Fibroblast of villous mesenchyme (primary cell): Measurements from ENCODE around the gene ACOT11. TPM values are rescaled to one million over a fixed set of nuclear protein-coding genes. Genes with fewer than 3 reads are reported as not detected.
"Not testable (repeated sequence)": the region's sequence is repeated elsewhere in the genome, so short reads cannot be mapped to it uniquely, and the experiment has no call there.

Experiments used
- DNase-seq: peaks from one replicate; pipeline ENCODE4 v3.0.0-alpha.2; 2010; ENCODE audit warnings: low read depth
- H3K4me3 ChIP-seq: 2 replicates; pipeline ENCODE4 v1.5.1; 2011; ENCODE audit warnings: low read depth, mild to moderate bottlenecking, low read length
- total RNA-seq: library from RNA; depleted of rRNA; stranded (reverse); fragments of >200 nt; gene quantifications from 2 replicates; pipeline ENCODE4 v1.2.3, GENCODE V29; 2012
- TF ChIP-seq, protein P1 (sequence below): IDR thresholded peaks from 2 replicates; pipeline ENCODE4 v1.5.1; 2012; ENCODE audit warnings: low read depth, mild to moderate bottlenecking, low read length; ENCODE audit not compliant: insufficient read depth

The ACOT11 gene
- total RNA-seq, 1 donor = 2.2 TPM

DNA sequence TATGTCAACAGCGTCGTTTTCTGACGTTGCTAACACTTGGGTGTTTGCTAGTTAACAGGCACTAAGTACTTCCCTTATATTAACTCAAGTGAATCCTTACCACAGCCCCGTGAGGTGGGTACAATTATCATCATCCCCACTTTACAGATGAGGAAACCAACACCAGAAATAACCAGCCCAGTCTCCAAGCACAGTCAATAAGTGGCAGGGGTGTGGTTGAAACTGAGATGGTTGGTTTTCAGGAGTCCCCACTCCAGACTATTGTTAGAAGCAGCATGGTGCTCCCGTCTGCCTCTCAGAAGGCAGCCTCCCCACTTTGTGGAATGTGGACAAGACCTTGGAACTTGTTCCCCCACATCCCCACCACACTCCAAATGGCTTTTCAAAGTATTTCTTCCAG, 45.7 kb upstream of the ACOT11 start:
- DNase-seq = no peak
- TF ChIP-seq, protein P1, sequence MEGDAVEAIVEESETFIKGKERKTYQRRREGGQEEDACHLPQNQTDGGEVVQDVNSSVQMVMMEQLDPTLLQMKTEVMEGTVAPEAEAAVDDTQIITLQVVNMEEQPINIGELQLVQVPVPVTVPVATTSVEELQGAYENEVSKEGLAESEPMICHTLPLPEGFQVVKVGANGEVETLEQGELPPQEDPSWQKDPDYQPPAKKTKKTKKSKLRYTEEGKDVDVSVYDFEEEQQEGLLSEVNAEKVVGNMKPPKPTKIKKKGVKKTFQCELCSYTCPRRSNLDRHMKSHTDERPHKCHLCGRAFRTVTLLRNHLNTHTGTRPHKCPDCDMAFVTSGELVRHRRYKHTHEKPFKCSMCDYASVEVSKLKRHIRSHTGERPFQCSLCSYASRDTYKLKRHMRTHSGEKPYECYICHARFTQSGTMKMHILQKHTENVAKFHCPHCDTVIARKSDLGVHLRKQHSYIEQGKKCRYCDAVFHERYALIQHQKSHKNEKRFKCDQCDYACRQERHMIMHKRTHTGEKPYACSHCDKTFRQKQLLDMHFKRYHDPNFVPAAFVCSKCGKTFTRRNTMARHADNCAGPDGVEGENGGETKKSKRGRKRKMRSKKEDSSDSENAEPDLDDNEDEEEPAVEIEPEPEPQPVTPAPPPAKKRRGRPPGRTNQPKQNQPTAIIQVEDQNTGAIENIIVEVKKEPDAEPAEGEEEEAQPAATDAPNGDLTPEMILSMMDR = no peak
- H3K4me3 ChIP-seq = no peak overlapping the region

DNA sequence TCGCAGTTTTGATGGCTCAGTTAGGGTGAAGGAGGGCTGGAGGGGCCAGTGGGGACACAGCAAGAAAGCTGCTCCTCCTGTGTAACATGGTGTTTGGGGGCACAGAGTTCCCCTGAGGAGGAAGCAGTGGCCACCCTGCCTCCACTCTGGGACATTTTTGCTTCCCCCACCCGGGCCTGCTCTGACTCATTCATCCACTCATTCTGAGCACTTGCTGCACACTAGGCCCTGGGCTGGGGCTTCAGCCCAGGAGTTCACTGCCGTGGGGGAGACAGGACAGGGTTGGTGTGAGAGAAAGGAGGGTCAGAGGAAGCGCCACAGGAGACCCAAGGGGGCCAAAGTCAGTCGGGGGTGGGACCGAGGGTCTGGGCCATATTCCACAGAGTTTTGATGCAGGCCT, 41.4 kb upstream of the ACOT11 start:
- no peak overlapping the region for H3K4me3 ChIP-seq
- TF ChIP-seq, protein P1 = no peak
- no peak for DNase-seq

DNA sequence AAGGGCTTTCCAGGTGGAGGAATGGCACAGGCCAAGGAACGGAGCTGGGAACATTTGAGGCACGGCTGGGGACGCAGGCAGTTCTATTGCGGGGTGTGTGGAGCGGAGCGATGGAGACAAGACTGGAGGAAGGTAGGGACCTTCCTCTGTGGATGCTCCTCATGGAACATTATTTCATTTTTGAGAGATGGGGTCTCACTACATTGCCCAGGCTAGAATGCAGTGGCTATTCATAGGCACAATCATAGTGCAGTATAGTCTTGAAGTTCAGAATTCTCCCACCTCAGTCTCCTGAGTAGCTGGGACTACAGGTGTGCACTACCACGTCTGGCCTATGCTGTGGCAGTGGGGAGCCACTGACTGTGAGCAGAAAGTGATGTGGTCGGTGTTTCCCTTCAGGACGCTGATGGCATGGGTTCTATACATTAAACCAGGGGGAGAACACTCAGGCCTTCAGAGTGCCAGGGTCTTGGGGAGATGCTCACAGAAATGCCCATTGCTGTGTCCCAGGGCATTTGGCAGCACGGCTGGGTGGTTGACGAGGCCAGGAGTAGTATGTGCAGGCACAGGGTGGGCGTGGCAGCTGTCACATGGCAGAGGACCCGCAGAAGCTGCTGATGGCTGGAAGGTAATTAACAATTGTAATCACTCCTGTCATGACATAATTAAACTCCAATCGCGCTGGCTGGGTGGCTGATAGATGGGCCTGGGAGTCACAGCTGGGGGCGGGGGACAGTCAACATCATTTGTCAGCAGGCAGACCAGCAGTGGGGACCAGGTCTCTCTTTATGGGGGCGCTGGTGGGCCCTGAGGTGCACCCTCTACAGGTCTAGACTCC, 40.8 kb upstream of the ACOT11 start:
- DNase-seq = no peak
- H3K4me3 ChIP-seq = no peak overlapping the region
- TF ChIP-seq, protein P1 = no peak

DNA sequence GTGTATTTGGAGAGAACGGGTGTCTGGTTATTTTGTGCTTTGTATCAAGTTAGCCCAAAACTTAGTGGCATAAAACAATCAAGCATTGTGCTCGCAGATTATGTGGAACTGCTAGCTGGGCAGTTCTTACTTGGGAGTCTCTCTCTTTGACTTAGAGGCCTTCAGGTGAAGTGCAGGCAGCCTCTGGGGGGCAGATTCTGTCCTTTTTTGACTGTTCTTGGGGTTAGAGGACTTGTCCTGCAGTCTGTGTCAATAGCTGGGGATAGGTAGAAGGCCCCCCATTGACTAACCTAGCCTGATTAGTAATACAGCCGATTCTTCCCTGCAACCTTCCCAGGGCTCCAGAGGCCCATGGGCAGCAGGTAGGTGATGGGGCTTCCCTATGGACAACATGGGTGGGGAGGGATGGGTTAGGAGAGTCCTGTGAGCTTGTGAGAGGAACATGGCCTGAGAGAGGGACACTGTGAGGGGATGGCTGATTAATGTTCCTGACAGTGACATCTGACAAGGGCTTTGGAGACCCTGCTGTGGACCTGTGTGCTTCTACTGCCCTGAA, 37.2 kb upstream of the ACOT11 start:
- TF ChIP-seq, protein P1 = no peak
- no peak for DNase-seq
- H3K4me3 ChIP-seq = no peak overlapping the region

DNA sequence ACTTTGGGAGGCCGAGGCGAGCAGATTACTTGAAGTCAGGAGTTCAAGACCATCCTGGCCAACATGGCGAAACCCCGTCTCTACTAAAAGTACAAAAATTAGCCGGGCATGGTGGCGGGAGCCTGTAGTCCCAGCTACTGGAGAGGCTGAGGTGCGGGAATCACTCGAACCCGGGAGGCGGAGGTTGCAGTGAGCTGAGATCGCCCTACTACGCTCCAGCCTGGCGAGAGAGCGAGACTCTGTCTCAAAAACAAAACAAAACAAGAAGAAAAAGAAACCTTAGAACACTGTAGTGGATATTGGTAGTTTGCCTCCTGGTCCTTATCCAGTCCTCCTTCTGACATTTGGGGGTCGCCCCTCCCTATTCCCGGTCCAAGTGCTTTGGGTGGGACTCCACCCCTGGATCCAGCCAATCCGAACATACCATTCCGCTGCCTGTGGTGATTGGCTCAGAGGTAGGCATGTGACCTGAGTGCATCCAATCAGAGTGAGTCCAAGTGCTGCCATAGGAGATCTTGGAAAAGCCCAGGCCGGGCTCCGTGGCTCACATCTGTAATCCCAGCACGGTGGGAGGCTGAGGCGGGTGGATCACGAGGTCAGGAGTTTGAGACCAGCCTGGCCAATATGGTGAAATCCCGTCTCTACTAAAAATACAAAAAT, 34.0 kb upstream of the ACOT11 start:
- not testable (repeated sequence) for DNase-seq, H3K4me3 ChIP-seq

DNA sequence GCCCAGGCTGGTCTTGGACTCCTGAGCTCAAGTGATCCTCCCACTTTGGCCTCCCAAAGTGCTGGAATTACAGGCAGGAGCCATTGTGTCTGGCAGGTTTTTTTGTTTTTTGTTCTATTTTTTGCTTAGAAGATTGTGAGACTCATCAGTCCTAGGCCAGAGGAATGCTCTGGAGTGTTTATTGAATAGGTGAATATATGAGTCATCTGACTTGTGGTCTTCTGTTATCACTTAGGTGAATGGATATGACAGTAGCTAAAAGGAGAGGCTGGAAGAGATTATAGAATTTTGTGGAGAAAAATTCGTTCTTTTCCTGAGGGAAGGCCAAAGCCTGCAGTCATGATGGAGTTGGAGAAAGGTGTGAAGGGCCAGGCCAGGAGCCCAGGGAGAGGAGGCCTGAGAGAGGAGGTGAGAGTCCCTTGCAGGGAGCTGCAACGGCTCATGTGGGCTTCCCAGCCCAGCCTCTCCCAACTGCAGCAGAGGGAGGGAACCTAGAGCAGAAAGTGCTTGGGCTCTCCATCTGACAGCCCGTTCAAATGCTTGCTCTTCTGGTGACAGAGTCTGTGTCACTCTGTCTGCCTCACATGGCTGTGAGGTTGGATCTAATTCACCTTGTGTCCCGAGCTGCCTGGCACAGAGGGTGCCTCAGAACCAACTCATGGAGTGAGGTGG, 31.6 kb upstream of the ACOT11 start:
- H3K4me3 ChIP-seq = no peak overlapping the region
- no peak for DNase-seq
- TF ChIP-seq, protein P1 = no peak

DNA sequence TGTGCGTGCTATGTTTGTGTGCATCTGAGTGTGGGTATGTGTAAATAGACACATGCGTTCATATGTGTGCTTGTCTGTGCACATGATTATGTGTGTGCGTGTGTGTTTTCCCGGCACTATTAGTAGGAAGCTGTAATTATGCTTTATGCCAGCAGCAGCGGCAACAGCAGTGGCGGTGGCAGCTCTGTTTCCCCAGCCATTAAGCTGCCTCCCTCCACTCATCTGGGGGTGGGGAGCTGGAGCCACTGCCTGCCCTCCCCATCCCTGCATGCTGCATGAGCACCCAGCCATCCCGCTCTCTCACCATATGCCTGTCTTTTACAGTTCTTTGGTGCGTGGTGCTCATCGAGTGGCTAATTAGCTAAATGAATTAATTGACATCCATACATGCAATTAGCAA, 30.5 kb upstream of the ACOT11 start:
- no peak overlapping the region for H3K4me3 ChIP-seq
- no peak for DNase-seq
- TF ChIP-seq, protein P1 = no peak
